Lung (tissue), 12 donors: ENCODE results near the gene P3H4. TPM values are rescaled to one million over a fixed set of nuclear protein-coding genes. Genes with fewer than 3 reads are reported as not detected.
A peak's percentile ranks its signal among the peaks of the same experiment; 100 is the strongest.

Experiments used
- ATAC-seq: fragments of 200-7000 bp; cut with Tn5 transposase; one replicate; pipeline ENCODE4 v1.9.1; 2020; ENCODE audit warnings: moderate number of reproducible peaks; ENCODE audit not compliant: insufficient read depth, low FRiP score
- DNase-seq, 3 donors: peaks; one replicate each; pipeline ENCODE4 v3.0.0-alpha.2; 2013 to 2017
- H3K27ac ChIP-seq, 2 donors: one replicate each; pipeline ENCODE4 v1.5.1; 2013; ENCODE audit warnings: mild to moderate bottlenecking in 2 of 2, moderate library complexity in 2 of 2, control low read depth in 1 of 2, inconsistent platforms in 1 of 2, low read depth in 1 of 2, low read length in 1 of 2
- H3K27me3 ChIP-seq, 3 donors: one replicate each; pipeline ENCODE4 v1.5.1; 2013; ENCODE audit warnings: low read length in 2 of 3; ENCODE audit not compliant: control insufficient read depth in 3 of 3, insufficient read depth in 3 of 3
- H3K36me3 ChIP-seq, 4 donors: one replicate each; pipeline ENCODE4 v1.5.1; 2013; ENCODE audit warnings: low read length in 4 of 4, mild to moderate bottlenecking in 1 of 4, moderate library complexity in 1 of 4; ENCODE audit not compliant: control insufficient read depth in 4 of 4, insufficient read depth in 4 of 4
- H3K4me1 ChIP-seq, 5 donors: one replicate each; pipeline ENCODE4 v1.5.1; 2013; ENCODE audit warnings: low read length in 5 of 5, mild to moderate bottlenecking in 2 of 5, moderate library complexity in 1 of 5; ENCODE audit not compliant: control insufficient read depth in 5 of 5, insufficient read depth in 5 of 5
- H3K4me3 ChIP-seq: one replicate; pipeline ENCODE4 v1.5.1; 2013; ENCODE audit warnings: mild to moderate bottlenecking, control low read depth, moderate library complexity
- H3K9ac ChIP-seq, 2 donors: one replicate each; pipeline ENCODE4 v1.5.1; 2013; ENCODE audit warnings: low read length in 2 of 2, control low read depth in 1 of 2; ENCODE audit not compliant: insufficient read depth in 1 of 2
- H3K9me3 ChIP-seq, 4 donors: one replicate each; pipeline ENCODE4 v1.5.1; 2013; ENCODE audit warnings: low read length in 3 of 4, mild to moderate bottlenecking in 1 of 4, moderate library complexity in 1 of 4; ENCODE audit not compliant: control insufficient read depth in 4 of 4, insufficient read depth in 3 of 4
- CTCF ChIP-seq: IDR thresholded peaks from 2 replicates; pipeline ENCODE4 v1.5.1; 2012; ENCODE audit warnings: mild to moderate bottlenecking; ENCODE audit errors: control extremely low read depth, extremely low read depth
- WGBS, 2 donors: extraction: QIAGEN DNeasy Blood & Tissue Kit; methylation state at CpG; one replicate each; pipeline ENCODE4 v1.1.7; 2013; 5-methylcytosine and 5-hydroxymethylcytosine counted together
- polyA plus RNA-seq, 2 donors: library from polyadenylated mRNA; stranded (reverse); fragments of 200-250 nt; gene quantifications; one replicate each; pipeline ENCODE4 v1.2.1, GENCODE V29; 2013
- total RNA-seq, 2 donors: library from RNA; depleted of rRNA in 1 of 2; stranded (reverse); fragments of >200 nt in 1 of 2; gene quantifications; one replicate each; pipeline ENCODE4 v1.2.1, GENCODE V29; 2014 to 2021
- donor health status: control.
- donor health status: control.
- donor health status: Bipolar disorder and iron deficiency.
- donor health status: healthy.
- donor health status: DM: yes; HTN: yes; CAD: no.

P3H4 gene
- total and polyA plus RNA-seq, 4 donors, result 6.8 to 13.2 (median 11.0) TPM

GRCh38 chr17:41837761-41838538 lies 26.2 kb upstream of the P3H4 start, which contains the start of gene KLHL10:
Gene KLHL10, plus strand, starts transcription at chr17:41837825. Its CDS starts 108 bp downstream, at chr17:41837933.
- no peak within 1 kb of the TSS for H3K9ac ChIP-seq
- no peak within 1 kb of the TSS for H3K27ac ChIP-seq
- ATAC-seq, result no peak

GRCh38 chr17:41836550-41837196 lies 24.9 kb upstream of the P3H4 start:
- peaks cover 0 to 5% (median 2%) of the 10 kb centered on the region in 4 donors for H3K36me3 ChIP-seq
- no peak for TF ChIP-seq CTCF
- no peaks in the 10 kb centered on the region for H3K27me3 ChIP-seq
- WGBS, 2 donors, result 47 to 60% methylated on average over 21 of the region's 21 CpGs
- H3K9ac ChIP-seq, result peak overlapping the region in 1 of 2 donors; percentile 62
- no peaks in the 10 kb centered on the region for H3K9me3 ChIP-seq
- no peak for DNase-seq
- H3K4me3 ChIP-seq, result peak overlapping the region; percentile 46
- H3K27ac ChIP-seq, result peak overlapping the region in 1 of 2 donors; percentile 52
- ATAC-seq, result no peak
- H3K4me1 ChIP-seq, result peaks cover 1 to 8% (median 5%) of the 10 kb centered on the region in 5 donors

More at GRCh38 chr17:41837761-41838538, 26.2 kb upstream of the P3H4 start, which contains the start of gene KLHL10:
- no peaks in the 10 kb centered on the region for H3K27me3 ChIP-seq
- no peak for DNase-seq
- TF ChIP-seq CTCF, result no peak
- H3K4me3 ChIP-seq, result no peak within 1 kb of the TSS
- peaks cover 1 to 8% (median 5%) of the 10 kb centered on the region in 5 donors for H3K4me1 ChIP-seq
- H3K36me3 ChIP-seq, result no peaks in the 10 kb centered on the region
- H3K9me3 ChIP-seq, result no peaks in the 10 kb centered on the region
- WGBS, 2 donors, result 95% methylated on average over 15 of the region's 15 CpGs

- Histone ChIP-seq H3K4me3 (peak within 1 kb of the TSS; percentile 87), H3K9ac (peak within 1 kb of the TSS; percentile 63 to 70), H3K27me3 (no peaks in the 10 kb centered on the region), H3K9me3 (no peaks in the 10 kb centered on the region), H3K36me3 (peaks cover 0 to 7% (median 5%) of the 10 kb centered on the region in 4 donors), H3K4me1 (peaks cover 1 to 8% (median 5%) of the 10 kb centered on the region in 5 donors), H3K27ac (peak within 1 kb of the TSS; percentile 52 to 65)
- DNase-seq, result peak; percentile 70 to 80 (median 78)
- WGBS, 2 donors, result 1 to 2% methylated on average over 70 to 72 of the region's 72 CpGs
- peak; percentile 83 for ATAC-seq
- TF ChIP-seq CTCF, result no peak
These were observed 24.2 kb upstream of the P3H4 start, which contains the start of gene NT5C3B for GRCh38 chr17:41835800-41836549. Gene NT5C3B, minus strand, starts transcription at chr17:41836232. Its CDS starts 39 bp downstream, at chr17:41836193.
